GM12873 (cell line): Measurements from ENCODE around the gene RHO.

ENCODE experiments used
- TF ChIP-seq, protein P1 (sequence below): IDR thresholded peaks from 2 replicates; pipeline ENCODE4 v1.5.1; 2012; ENCODE audit warnings: low read depth, mild to moderate bottlenecking, moderate library complexity, low read length, control low read depth; ENCODE audit not compliant: insufficient read depth; ENCODE audit errors: missing control alignments

Gene RHO

DNA sequence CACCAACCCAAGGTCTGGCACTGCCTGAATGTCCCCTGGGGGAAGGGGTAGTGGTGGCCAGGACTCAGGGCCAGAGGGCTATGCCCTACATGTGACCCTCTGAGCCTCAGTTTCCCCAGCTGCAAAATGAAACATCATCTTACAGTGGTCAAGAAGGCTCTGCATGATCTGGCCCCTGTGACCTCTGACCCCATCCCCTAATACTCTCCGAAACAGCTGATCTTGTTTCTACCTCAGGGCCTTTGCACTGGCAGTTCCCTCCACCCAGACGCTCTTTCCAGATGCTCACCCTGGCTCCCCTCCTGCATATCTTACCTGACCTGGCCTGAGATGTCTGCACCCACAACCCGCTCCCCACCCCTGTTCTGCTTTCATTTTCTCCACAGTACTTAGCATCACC, 56.2 kb downstream of the RHO start:
- TF ChIP-seq, protein P1, sequence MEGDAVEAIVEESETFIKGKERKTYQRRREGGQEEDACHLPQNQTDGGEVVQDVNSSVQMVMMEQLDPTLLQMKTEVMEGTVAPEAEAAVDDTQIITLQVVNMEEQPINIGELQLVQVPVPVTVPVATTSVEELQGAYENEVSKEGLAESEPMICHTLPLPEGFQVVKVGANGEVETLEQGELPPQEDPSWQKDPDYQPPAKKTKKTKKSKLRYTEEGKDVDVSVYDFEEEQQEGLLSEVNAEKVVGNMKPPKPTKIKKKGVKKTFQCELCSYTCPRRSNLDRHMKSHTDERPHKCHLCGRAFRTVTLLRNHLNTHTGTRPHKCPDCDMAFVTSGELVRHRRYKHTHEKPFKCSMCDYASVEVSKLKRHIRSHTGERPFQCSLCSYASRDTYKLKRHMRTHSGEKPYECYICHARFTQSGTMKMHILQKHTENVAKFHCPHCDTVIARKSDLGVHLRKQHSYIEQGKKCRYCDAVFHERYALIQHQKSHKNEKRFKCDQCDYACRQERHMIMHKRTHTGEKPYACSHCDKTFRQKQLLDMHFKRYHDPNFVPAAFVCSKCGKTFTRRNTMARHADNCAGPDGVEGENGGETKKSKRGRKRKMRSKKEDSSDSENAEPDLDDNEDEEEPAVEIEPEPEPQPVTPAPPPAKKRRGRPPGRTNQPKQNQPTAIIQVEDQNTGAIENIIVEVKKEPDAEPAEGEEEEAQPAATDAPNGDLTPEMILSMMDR = no peak
